Parathyroid adenoma (tissue), 2 donors: ENCODE measurements around the gene MFSD12.
A peak's percentile ranks its signal among the peaks of the same experiment; 100 is the strongest.

Experiments
- H2AFZ ChIP-seq: fragments of 300-600 bp; sonication (generic); one replicate; pipeline ENCODE4 v1.7.0; 2017; ENCODE audit warnings: antibody characterized with exemption, mild to moderate bottlenecking
- H3K27ac ChIP-seq: fragments of 300-600 bp; sonication (generic); one replicate; pipeline ENCODE4 v1.7.0; 2017
- H3K27me3 ChIP-seq: fragments of 300-600 bp; sonication (generic); one replicate; pipeline ENCODE4 v1.7.0; 2017; ENCODE audit warnings: low read length; ENCODE audit not compliant: control insufficient read depth, insufficient read depth
- H3K36me3 ChIP-seq: fragments of 300-600 bp; sonication (generic); one replicate; pipeline ENCODE4 v1.7.0; 2017; ENCODE audit warnings: low read length; ENCODE audit not compliant: control insufficient read depth, insufficient read depth
- H3K4me1 ChIP-seq: fragments of 300-600 bp; sonication (generic); one replicate; pipeline ENCODE4 v1.7.0; 2017; ENCODE audit warnings: control low read depth
- H3K4me2 ChIP-seq: fragments of 300-600 bp; sonication (generic); one replicate; pipeline ENCODE4 v1.7.0; 2017; ENCODE audit warnings: low read length
- H3K4me3 ChIP-seq: fragments of 300-600 bp; sonication (generic); one replicate; pipeline ENCODE4 v1.7.0; 2017; ENCODE audit warnings: low read depth, low read length
- H3K79me2 ChIP-seq: fragments of 300-600 bp; sonication (generic); one replicate; pipeline ENCODE4 v1.7.0; 2017; ENCODE audit warnings: control low read depth
- H3K9ac ChIP-seq: fragments of 300-600 bp; sonication (generic); one replicate; pipeline ENCODE4 v1.7.0; 2017; ENCODE audit warnings: mild to moderate bottlenecking
- H3K9me3 ChIP-seq: fragments of 300-600 bp; sonication (generic); one replicate; pipeline ENCODE4 v1.7.0; 2017; ENCODE audit warnings: low read length; ENCODE audit not compliant: control insufficient read depth
- TF ChIP-seq, protein P1 (sequence below): fragments of 300-600 bp; sonication (generic); IDR thresholded peaks from one replicate; pipeline ENCODE4 v1.7.0; 2017; ENCODE audit warnings: antibody characterized with exemption, mild to moderate bottlenecking
- donor health status: primary hyperparathyroidism.

MFSD12 gene

GRCh38 chr19:3547301-3547731 lies 10.1 kb downstream of the MFSD12 start:
- TF ChIP-seq, protein P1, sequence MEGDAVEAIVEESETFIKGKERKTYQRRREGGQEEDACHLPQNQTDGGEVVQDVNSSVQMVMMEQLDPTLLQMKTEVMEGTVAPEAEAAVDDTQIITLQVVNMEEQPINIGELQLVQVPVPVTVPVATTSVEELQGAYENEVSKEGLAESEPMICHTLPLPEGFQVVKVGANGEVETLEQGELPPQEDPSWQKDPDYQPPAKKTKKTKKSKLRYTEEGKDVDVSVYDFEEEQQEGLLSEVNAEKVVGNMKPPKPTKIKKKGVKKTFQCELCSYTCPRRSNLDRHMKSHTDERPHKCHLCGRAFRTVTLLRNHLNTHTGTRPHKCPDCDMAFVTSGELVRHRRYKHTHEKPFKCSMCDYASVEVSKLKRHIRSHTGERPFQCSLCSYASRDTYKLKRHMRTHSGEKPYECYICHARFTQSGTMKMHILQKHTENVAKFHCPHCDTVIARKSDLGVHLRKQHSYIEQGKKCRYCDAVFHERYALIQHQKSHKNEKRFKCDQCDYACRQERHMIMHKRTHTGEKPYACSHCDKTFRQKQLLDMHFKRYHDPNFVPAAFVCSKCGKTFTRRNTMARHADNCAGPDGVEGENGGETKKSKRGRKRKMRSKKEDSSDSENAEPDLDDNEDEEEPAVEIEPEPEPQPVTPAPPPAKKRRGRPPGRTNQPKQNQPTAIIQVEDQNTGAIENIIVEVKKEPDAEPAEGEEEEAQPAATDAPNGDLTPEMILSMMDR, result peak; percentile 25
- no peaks in the 10 kb centered on the region for H3K79me2 ChIP-seq
- no peaks in the 10 kb centered on the region for H3K27me3 ChIP-seq
- no peak overlapping the region for H2AFZ ChIP-seq
- no peak overlapping the region for H3K4me2 ChIP-seq
- H3K4me1 ChIP-seq, result no peaks in the 10 kb centered on the region
- no peaks in the 10 kb centered on the region for H3K36me3 ChIP-seq
- no peak overlapping the region for H3K4me3 ChIP-seq
- H3K9ac ChIP-seq, result no peak overlapping the region
- no peak overlapping the region for H3K27ac ChIP-seq
- no peaks in the 10 kb centered on the region for H3K9me3 ChIP-seq

DNA sequence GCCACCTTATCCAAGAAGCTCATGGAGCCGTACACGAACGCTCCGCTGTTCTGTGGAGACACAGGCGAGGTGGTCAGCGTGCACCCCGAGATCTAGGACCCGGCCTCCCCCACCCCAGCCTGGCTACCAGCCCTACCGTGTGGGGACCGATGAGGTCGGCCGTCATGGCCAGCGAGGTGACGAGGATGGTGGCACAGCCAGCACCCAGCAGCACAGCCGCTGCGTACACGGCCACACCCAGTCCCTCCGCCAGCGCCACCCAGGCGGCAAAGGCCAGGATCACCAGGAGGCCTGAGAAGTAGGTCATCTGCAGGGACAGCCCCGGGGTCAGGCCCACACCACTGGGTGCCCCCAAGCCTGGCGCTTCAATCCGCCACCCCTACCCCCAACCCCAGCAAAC lies 11.3 kb downstream of the MFSD12 start:
- H3K79me2 ChIP-seq, result no peaks in the 10 kb centered on the region
- H3K9me3 ChIP-seq, result no peaks in the 10 kb centered on the region
- TF ChIP-seq, protein P1, result no peak
- no peaks in the 10 kb centered on the region for H3K36me3 ChIP-seq
- H3K27ac ChIP-seq, result no peak overlapping the region
- H3K27me3 ChIP-seq, result no peaks in the 10 kb centered on the region
- no peak overlapping the region for H3K4me3 ChIP-seq
- no peak overlapping the region for H3K4me2 ChIP-seq
- no peaks in the 10 kb centered on the region for H3K4me1 ChIP-seq
- no peak overlapping the region for H3K9ac ChIP-seq
- no peak overlapping the region for H2AFZ ChIP-seq

GRCh38 chr19:3545669-3546034 lies 11.7 kb downstream of the MFSD12 start:
- Histone ChIP-seq H3K27me3 (no peaks in the 10 kb centered on the region), H3K4me3 (no peak overlapping the region), H2AFZ (no peak overlapping the region), H3K36me3 (no peaks in the 10 kb centered on the region), H3K4me2 (no peak overlapping the region), H3K27ac (no peak overlapping the region), H3K4me1 (no peaks in the 10 kb centered on the region), H3K9me3 (no peaks in the 10 kb centered on the region), H3K9ac (no peak overlapping the region), H3K79me2 (no peaks in the 10 kb centered on the region)
- TF ChIP-seq, protein P1, result no peak

GRCh38 chr19:3544742-3545668 lies 12.4 kb downstream of the MFSD12 start:
- no peak overlapping the region for H3K4me3 ChIP-seq
- H3K9ac ChIP-seq, result no peak overlapping the region
- H3K9me3 ChIP-seq, result no peaks in the 10 kb centered on the region
- H3K79me2 ChIP-seq, result no peaks in the 10 kb centered on the region
- H3K36me3 ChIP-seq, result no peaks in the 10 kb centered on the region
- no peaks in the 10 kb centered on the region for H3K27me3 ChIP-seq
- no peak overlapping the region for H3K4me2 ChIP-seq
- no peak overlapping the region for H3K27ac ChIP-seq
- no peaks in the 10 kb centered on the region for H3K4me1 ChIP-seq
- TF ChIP-seq, protein P1, result peak; percentile 88
- H2AFZ ChIP-seq, result no peak overlapping the region

- Histone ChIP-seq H3K4me2 (no peak overlapping the region), H3K4me1 (no peaks in the 10 kb centered on the region), H3K27me3 (no peaks in the 10 kb centered on the region), H3K9ac (no peak overlapping the region), H3K27ac (no peak overlapping the region), H3K9me3 (no peaks in the 10 kb centered on the region), H3K4me3 (no peak overlapping the region), H3K79me2 (no peaks in the 10 kb centered on the region), H2AFZ (no peak overlapping the region), H3K36me3 (no peaks in the 10 kb centered on the region)
- TF ChIP-seq, protein P1, result no peak
Measured at GRCh38 chr19:3544058-3544376, 13.4 kb downstream of the MFSD12 start.
